Measurements from ENCODE around the gene SLC6A5. TPM values are rescaled to one million over a fixed set of nuclear protein-coding genes. Genes with fewer than 3 reads are reported as not detected.

SLC6A5 gene
- total RNA-seq, 2 experiments from 2014 or later, result not detected

DNA sequence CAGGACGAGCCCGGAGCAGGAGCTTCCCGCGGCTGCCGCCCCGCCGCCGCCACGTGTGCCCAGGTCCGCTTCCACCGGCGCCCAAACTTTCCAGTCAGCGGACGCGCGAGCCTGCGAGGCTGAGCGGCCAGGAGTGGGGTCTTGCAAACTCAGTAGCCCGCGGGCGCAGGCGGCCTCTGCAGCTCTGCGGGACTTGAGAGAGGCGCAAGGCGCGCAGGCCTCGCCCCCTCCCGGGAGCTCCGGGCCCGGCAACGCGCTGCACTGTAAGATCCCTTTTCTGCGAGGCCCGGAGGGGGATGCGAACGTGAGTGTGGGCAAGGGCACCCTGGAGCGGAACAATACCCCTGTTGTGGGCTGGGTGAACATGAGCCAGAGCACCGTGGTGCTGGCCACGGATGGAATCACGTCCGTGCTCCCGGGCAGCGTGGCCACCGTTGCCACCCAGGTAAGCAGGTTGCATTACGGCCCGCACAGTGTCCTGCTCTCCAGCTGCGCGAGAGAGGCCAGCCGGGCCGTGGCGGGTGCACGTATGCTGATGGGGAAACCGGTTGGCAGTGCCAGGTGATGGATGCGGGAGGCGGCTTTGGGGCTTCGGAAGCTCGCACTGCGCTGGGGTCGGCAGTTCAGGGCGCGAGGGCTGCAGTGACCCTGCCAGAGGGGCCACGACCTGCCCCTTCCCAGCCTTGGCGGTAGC, 2.0 kb downstream of the SLC6A5 start:
- TF ChIP-seq, protein P1, sequence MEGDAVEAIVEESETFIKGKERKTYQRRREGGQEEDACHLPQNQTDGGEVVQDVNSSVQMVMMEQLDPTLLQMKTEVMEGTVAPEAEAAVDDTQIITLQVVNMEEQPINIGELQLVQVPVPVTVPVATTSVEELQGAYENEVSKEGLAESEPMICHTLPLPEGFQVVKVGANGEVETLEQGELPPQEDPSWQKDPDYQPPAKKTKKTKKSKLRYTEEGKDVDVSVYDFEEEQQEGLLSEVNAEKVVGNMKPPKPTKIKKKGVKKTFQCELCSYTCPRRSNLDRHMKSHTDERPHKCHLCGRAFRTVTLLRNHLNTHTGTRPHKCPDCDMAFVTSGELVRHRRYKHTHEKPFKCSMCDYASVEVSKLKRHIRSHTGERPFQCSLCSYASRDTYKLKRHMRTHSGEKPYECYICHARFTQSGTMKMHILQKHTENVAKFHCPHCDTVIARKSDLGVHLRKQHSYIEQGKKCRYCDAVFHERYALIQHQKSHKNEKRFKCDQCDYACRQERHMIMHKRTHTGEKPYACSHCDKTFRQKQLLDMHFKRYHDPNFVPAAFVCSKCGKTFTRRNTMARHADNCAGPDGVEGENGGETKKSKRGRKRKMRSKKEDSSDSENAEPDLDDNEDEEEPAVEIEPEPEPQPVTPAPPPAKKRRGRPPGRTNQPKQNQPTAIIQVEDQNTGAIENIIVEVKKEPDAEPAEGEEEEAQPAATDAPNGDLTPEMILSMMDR (IDR thresholded peaks at IDR 0.05), result no peak
- Mint-ChIP-seq H3K4me1 (ENCODE audit: low read depth) (no peaks in the 10 kb centered on the region), H3K27me3 (peaks cover 95% of the 10 kb centered on the region), H3K36me3 (ENCODE audit: low read depth) (no peaks in the 10 kb centered on the region), H3K9me3 (no peaks in the 10 kb centered on the region), H3K27ac (no peak overlapping the region), H3K4me3 (no peak overlapping the region)
- intact Hi-C loops (cut with DNase I, micrococcal nuclease), result loop anchor here in 1 of 2 experiments (10.0 kb wide), 1 partner anchor 217 kb away; the partner anchor contains the start of gene PRMT3
- Histone ChIP-seq H3K36me3 (ENCODE audit: insufficient read depth, low read length) (no peaks in the 10 kb centered on the region), H3K4me3 (ENCODE audit: low read length) (no peak overlapping the region), H3K4me1 (ENCODE audit: insufficient read depth, low read length) (no peaks in the 10 kb centered on the region), H3K27ac (ENCODE audit: low read depth in 1 of 2, low read length in 2 of 2) (no peak overlapping the region), H3K9me3 (ENCODE audit: control insufficient read depth in 1 of 2, insufficient read depth in 1 of 2, low read length in 2 of 2) (peaks cover 0 to 47% of the 10 kb centered on the region in 2 experiments), H3K27me3 (ENCODE audit: control insufficient read depth in 1 of 2, insufficient read depth in 2 of 2, low read length in 2 of 2) (peaks cover 84 to 99% of the 10 kb centered on the region in 2 experiments)
- ATAC-seq (ENCODE audit: poor library complexity) (no peak), DNase-seq (no peak)
- CTCF ChIA-PET, result no interaction called here
- POLR2A ChIA-PET, result no interaction called here

DNA sequence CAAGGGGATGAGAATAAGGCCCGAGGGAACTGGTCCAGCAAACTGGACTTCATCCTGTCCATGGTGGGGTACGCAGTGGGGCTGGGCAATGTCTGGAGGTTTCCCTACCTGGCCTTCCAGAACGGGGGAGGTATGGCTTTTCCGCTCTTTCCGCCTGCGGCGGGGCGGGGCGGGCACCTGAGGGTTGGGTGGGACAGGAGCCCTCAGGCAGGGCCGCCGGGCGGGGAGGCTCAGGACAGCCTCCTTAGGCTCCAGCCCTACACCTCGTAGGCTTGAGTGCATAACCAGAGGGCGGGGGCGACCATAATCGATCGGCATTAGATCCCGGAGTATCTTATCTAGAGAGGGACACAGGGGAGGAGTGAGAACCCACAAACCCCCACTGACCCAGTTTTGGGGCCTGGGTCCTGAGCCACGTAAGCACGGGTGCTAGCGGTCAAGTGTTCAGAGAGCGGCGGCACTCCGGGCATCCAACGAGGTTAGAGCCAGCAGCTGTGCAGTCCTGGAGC, 4.9 kb downstream of the SLC6A5 start:
- H3K27ac Mint-ChIP-seq, result no peak overlapping the region
- Histone ChIP-seq H3K27ac (ENCODE audit: low read depth in 1 of 2, low read length in 2 of 2) (no peak overlapping the region), H3K4me3 (ENCODE audit: low read length) (no peak overlapping the region), H3K4me1 (ENCODE audit: insufficient read depth, low read length) (no peaks in the 10 kb centered on the region), H3K27me3 (ENCODE audit: control insufficient read depth in 1 of 2, insufficient read depth in 2 of 2, low read length in 2 of 2) (peaks cover 73 to 88% of the 10 kb centered on the region in 2 experiments), H3K36me3 (ENCODE audit: insufficient read depth, low read length) (no peaks in the 10 kb centered on the region), H3K9me3 (ENCODE audit: control insufficient read depth in 1 of 2, insufficient read depth in 1 of 2, low read length in 2 of 2) (peaks cover 0 to 21% of the 10 kb centered on the region in 2 experiments)
- DNase-seq (no peak), ATAC-seq (ENCODE audit: poor library complexity) (no peak)
- H3K9me3 Mint-ChIP-seq, result no peaks in the 10 kb centered on the region
- peaks cover 96% of the 10 kb centered on the region for H3K27me3 Mint-ChIP-seq
- no peak overlapping the region for H3K4me3 Mint-ChIP-seq
- H3K4me1 Mint-ChIP-seq (ENCODE audit: low read depth), result no peaks in the 10 kb centered on the region
- POLR2A ChIA-PET, result no interaction called here
- CTCF ChIA-PET, result no interaction called here
- TF ChIP-seq, protein P1 (IDR thresholded peaks at IDR 0.05), result no peak
- H3K36me3 Mint-ChIP-seq (ENCODE audit: low read depth), result no peaks in the 10 kb centered on the region
- intact Hi-C loops (cut with DNase I, micrococcal nuclease), result loop anchor here in 1 of 2 experiments (10.0 kb wide), 1 partner anchor 220 kb away; the partner anchor contains the start of gene PRMT3

DNA sequence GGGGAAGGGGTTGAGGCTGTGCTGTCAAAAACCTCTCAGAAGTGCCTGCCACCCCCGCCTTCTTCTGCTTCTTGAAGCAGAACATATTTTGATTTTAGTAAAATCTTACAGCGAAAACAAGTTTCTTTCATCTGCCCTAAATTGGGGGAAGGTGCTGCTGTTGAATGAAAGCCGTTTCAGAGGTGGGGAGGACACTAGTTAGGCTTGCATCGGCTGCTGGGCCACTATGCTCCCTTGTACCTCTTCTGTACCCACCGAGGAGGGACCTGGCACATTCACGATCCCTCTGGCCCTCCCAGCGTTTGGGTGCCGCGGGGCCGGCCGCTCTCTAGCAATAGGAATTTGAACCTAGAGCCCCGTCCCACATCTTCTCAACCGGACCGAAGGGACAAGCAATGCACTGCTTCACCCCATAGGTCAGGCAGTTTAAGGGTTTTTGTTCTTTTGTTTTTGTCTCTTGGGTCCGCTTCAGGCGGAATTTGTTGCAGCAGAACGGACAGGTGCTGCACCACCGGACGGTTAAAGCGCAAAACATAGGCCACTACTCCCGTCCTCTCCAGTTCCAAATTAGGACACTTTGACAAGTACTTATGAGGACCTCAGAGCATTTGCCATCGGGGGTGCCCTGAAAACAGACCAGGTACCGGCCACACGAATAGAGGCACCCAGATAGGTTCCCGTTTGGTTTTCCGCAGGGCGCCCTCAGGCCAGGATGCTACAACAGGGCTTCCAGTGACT, 5.6 kb downstream of the SLC6A5 start:
- Mint-ChIP-seq H3K9me3 (no peaks in the 10 kb centered on the region), H3K27ac (no peak overlapping the region), H3K4me3 (no peak overlapping the region), H3K4me1 (ENCODE audit: low read depth) (peaks cover 1% of the 10 kb centered on the region), H3K27me3 (peaks cover 96% of the 10 kb centered on the region), H3K36me3 (ENCODE audit: low read depth) (no peaks in the 10 kb centered on the region)
- no peak for ATAC-seq (ENCODE audit: poor library complexity)
- no peak for DNase-seq
- peaks cover 0 to 16% of the 10 kb centered on the region in 2 experiments for H3K9me3 ChIP-seq (ENCODE audit: control insufficient read depth in 1 of 2, insufficient read depth in 1 of 2, low read length in 2 of 2)
- no peak overlapping the region for H3K27ac ChIP-seq (ENCODE audit: low read depth in 1 of 2, low read length in 2 of 2)
- H3K4me1 ChIP-seq (ENCODE audit: insufficient read depth, low read length), result peaks cover 2% of the 10 kb centered on the region
- H3K27me3 ChIP-seq (ENCODE audit: control insufficient read depth in 1 of 2, insufficient read depth in 2 of 2, low read length in 2 of 2), result peaks cover 72 to 88% of the 10 kb centered on the region in 2 experiments
- TF ChIP-seq, protein P1 (IDR thresholded peaks at IDR 0.05), result no peak
- no peak overlapping the region for H3K4me3 ChIP-seq (ENCODE audit: low read length)
- ChIA-PET POLR2A (no interaction called here), CTCF (no interaction called here)
- intact Hi-C loops (cut with DNase I, micrococcal nuclease), result loop anchor here (5.0 to 10.0 kb wide), 2 partner anchors 218 to 220 kb away; partner anchors contain the start of gene PRMT3 (in 2 of the 2)
- H3K36me3 ChIP-seq (ENCODE audit: insufficient read depth, low read length), result no peaks in the 10 kb centered on the region
